ENCODE measurements around the gene TUSC2. TPM values are rescaled to one million over a fixed set of nuclear protein-coding genes. Genes with fewer than 3 reads are reported as not detected.

Gene TUSC2
- total and polyA plus RNA-seq, 2 of the 8 experiments (the other 6 are each of a cell fraction or from before 2014, with no cell fraction given) = 33.3 to 65.4 TPM

- no peak for TF ChIP-seq GTF2F1 (IDR thresholded peaks at IDR 0.05; ENCODE audit: borderline replicate concordance, low read depth, low read length)
- TF ChIP-seq EP300 (IDR thresholded peaks at IDR 0.05; ENCODE audit: borderline replicate concordance in 1 of 2, low read depth in 2 of 2, low read length in 2 of 2) = no peak
- no peak for TF ChIP-seq HDAC2 (IDR thresholded peaks at IDR 0.05; ENCODE audit: borderline replicate concordance in 1 of 2, low read depth in 2 of 2, low read length in 2 of 2)
- no peak for TF ChIP-seq RXRA (IDR thresholded peaks at IDR 0.05; ENCODE audit: insufficient read depth, low read depth, low read length)
- no peak for TF ChIP-seq USF2 (IDR thresholded peaks at IDR 0.05; ENCODE audit: low read length)
- TF ChIP-seq ATF2 (IDR thresholded peaks at IDR 0.05; ENCODE audit: low read length) = no peak
- TF ChIP-seq HDAC6 (IDR thresholded peaks at IDR 0.05; ENCODE audit: low read depth, low read length) = no peak
- TF ChIP-seq FOSL1 (IDR thresholded peaks at IDR 0.05; ENCODE audit: insufficient read depth, low read depth, low read length) = no peak
These were observed 12.7 kb upstream of the TUSC2 start, which contains the start of gene RASSF1 (continued) for GRCh38 chr3:50340448-50341329.
